ENCODE measurements around the gene LPP.

DNA sequence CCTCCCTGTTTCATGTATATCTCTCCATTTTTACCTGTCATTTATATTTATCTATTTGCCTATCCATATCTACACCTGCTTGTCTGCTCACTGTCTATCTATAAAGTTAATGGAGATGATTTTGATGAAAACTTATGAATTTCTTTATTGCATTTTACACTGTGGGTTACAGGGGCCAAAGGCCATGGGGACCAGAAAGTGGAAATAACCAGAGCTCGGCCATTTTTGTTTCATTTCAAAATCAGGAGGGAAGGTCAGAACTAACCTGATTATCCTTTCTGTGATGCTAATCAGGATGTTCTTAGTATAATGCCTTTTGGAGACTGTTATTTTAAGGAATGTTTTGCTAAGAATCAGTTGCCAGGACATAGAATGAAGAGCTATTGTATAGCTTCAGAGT is 147.2 kb downstream of the LPP start:
- TF ChIP-seq POLR2AphosphoS5 (IDR thresholded peaks at IDR 0.05): no peak
- TF ChIP-seq, protein P1, sequence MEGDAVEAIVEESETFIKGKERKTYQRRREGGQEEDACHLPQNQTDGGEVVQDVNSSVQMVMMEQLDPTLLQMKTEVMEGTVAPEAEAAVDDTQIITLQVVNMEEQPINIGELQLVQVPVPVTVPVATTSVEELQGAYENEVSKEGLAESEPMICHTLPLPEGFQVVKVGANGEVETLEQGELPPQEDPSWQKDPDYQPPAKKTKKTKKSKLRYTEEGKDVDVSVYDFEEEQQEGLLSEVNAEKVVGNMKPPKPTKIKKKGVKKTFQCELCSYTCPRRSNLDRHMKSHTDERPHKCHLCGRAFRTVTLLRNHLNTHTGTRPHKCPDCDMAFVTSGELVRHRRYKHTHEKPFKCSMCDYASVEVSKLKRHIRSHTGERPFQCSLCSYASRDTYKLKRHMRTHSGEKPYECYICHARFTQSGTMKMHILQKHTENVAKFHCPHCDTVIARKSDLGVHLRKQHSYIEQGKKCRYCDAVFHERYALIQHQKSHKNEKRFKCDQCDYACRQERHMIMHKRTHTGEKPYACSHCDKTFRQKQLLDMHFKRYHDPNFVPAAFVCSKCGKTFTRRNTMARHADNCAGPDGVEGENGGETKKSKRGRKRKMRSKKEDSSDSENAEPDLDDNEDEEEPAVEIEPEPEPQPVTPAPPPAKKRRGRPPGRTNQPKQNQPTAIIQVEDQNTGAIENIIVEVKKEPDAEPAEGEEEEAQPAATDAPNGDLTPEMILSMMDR (IDR thresholded peaks at IDR 0.05): no peak
- TF ChIP-seq POLR2A (IDR thresholded peaks at IDR 0.05): no peak
